ENCODE data around the gene PSMB1.

DNA sequence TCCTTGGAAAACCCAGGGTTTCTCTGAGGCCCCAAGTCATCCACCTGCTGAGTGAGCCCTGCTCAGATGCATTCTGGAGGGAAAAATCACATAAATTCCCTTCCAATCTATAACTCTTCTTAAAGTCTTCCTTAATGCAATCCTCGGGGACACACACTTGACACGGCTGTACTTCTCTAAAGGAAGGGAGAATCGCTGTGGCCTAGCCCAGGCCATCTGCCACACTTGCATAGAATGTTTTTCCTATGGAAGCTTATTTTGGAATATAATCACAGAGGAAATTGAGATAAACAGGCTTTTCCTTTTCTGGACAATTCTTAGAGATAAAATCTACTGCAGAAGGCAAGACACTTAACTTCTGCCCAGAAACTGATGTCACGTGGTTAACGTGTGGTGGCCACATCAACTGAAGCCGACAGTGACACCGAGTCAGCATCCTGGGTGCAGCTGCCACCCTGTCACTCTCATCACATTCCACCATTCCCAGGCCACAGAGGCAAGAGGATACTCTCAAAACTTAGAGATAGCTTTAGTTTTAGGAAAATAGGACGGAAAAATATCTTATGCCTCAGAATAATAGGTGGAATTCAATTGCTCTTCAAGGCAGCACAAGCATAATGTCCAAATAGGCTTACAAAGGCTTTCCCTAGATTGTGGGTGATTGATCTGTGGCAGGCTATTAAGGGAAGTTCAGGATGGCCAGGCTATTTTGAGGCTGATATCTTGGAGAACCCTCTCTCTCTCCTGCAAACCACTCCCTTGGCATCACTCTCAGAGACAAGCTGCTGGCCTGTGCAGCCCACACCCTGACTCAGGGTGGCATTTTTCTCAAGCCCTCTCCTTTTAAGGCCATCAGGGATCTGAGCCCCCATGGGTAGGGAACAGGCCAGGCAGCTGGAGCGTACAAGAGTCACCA is 29.6 kb downstream of the PSMB1 start:
- TF ChIP-seq EZH2phosphoT487 (IDR thresholded peaks at IDR 0.05) = no peak
- TF ChIP-seq, protein P1, sequence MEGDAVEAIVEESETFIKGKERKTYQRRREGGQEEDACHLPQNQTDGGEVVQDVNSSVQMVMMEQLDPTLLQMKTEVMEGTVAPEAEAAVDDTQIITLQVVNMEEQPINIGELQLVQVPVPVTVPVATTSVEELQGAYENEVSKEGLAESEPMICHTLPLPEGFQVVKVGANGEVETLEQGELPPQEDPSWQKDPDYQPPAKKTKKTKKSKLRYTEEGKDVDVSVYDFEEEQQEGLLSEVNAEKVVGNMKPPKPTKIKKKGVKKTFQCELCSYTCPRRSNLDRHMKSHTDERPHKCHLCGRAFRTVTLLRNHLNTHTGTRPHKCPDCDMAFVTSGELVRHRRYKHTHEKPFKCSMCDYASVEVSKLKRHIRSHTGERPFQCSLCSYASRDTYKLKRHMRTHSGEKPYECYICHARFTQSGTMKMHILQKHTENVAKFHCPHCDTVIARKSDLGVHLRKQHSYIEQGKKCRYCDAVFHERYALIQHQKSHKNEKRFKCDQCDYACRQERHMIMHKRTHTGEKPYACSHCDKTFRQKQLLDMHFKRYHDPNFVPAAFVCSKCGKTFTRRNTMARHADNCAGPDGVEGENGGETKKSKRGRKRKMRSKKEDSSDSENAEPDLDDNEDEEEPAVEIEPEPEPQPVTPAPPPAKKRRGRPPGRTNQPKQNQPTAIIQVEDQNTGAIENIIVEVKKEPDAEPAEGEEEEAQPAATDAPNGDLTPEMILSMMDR (IDR thresholded peaks at IDR 0.05) = no peak
- TF ChIP-seq EZH2 (IDR thresholded peaks at IDR 0.05) = no peak
